HG03571 (cell line): ENCODE data around the gene GET4.
"Not testable (repeated sequence)": the region's sequence is repeated elsewhere in the genome, so short reads cannot be mapped to it uniquely, and the experiment has no call there.

Experiments
- ATAC-seq: cut with Tn5 transposase; IDR thresholded peaks from one replicate; pipeline ENCODE4 v1.9.1; 2021; ENCODE audit not compliant: unreplicated experiment

GET4 gene

DNA sequence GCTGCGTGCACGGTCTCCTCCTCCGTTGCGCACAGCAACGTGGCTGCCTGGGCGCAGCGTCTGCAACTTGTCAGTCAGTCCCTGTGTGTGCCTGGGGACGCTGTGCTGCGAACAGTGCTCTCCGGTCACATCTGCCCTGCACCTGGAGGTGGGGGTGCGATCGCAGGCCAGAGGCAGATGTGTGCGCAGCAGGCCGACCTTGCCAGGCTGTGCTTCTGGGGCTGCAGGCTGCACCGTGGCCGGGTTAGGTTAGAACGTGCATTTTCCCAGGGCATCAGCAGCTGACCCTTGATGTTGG is 8.2 kb upstream of the GET4 start:
- ATAC-seq = no peak

DNA sequence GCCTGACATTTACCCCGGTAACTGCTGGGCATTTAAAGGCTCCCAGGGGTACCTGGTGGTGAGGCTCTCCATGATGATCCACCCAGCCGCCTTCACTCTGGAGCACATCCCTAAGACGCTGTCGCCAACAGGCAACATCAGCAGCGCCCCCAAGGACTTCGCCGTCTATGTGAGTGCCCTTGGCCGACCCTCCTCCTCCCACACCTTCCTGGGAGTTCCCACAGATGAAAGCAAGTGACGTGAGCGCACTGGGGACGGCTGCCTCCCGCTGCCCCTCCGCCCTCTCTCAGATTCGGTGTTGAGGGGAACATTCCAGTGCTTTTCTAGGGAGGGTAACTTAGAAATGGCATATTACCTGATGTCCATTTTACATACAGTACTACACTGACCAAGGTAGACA is 7.0 kb upstream of the GET4 start:
- ATAC-seq = no peak

DNA sequence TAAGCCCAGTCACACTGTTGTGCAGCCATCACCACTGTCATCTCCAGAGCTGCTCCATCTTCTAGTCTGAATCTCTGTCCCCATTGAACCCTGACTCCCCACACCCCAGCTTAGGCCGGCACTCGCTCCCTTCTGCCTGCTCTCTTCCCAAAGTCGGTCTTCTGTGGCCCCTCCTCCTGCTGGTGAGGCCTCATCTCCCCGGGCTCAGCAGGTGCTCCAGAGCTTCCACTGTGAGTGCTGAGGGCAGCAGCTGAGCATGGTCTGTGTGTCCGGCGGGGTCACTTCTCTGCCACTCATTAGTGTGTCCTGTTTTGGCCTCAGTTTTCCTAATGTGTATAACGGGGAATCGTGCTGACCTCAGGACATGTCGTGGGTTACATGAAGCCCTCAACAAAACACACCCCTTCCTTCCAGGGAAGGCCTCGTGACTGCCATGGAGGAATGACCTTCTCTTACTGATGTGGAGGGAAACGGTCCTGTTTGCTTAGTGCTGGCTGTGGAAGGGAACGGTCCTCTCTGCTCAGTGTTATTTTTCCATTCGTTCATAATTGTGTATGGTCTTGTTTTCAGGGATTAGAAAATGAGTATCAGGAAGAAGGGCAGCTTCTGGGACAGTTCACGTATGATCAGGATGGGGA is 4.3 kb upstream of the GET4 start:
- ATAC-seq = no peak

DNA sequence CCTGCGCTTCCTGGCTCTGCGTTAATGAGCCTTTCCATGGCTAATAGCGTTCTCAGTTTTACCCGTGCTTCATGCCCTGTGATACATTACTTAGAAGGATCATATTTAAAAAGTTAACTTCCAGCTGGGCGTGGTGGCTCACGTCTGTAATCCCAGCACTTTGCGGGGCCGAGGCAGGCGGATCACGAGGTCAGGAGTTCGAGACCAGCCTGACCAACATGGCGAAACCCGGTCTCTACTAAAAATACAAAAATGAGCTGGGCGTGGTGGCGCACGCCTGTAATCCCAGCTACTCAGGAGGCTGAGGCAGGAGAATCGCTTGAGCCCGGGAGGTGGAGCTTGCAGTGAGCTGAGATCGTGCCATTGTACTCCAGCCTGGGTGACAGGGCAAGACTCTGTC is 3.7 kb upstream of the GET4 start:
- ATAC-seq = not testable (repeated sequence)

DNA sequence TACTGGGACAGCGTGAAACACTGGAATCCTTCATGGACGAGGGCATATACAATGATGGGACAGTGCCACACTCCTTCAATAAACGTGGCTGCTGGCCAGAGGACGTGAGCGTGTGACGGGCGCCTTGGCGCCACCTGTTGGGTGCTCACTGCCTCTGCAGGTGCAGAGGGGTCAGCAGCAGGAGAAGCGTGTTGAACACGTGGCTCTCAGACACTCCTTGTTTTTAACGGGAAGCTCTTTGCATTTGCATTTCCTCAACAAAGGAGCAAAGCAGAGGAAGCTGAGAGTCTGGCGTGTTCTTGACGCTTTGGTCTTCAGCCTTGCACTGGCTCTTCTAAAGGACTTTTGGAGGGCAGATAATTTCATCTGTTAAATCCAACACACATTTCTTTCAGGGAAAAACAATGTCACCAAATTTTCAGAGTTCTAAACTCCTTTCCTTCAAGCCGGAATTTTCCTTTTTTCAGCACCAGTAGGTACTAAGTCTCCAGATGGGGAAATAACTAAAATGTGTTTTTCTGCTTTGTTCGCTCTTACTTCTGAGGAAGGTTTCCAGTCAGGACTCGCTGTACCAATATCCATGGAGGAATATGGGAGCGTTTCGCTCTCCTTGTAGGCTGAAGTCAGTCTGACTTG is 2.9 kb upstream of the GET4 start:
- no peak for ATAC-seq

DNA sequence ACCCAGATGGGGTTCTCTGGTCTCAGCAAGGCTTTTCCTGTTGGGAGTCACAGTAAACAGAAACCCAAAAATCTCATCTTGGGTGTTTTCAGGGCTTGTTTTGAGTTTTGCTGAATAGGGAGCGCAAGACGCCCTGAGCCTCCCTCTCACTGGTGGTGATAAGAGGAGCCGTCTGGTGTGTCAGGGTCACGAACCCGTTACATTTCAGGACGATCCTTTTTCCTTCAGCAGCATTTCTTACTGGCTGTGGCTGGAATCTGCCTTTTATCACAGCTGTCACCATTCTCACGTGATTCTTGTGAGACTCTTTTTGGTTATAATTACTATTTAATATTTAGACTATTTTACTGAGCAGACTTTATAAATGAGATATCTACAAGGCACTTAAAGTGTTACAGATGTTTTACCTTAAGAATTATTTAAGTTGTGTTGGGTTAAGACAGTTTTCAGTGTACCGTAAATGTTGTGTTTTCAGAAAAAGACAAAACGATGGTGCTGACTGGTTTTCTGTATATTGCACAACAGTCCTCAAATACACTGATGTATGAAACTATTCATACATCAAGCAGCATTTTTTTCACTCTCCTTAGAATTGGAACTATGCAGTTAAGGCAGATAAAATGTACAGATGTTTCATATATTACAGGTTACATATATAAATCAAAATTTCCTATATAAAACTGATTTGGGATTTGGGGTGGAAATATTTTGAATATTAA is 2.2 kb upstream of the GET4 start:
- no peak for ATAC-seq

DNA sequence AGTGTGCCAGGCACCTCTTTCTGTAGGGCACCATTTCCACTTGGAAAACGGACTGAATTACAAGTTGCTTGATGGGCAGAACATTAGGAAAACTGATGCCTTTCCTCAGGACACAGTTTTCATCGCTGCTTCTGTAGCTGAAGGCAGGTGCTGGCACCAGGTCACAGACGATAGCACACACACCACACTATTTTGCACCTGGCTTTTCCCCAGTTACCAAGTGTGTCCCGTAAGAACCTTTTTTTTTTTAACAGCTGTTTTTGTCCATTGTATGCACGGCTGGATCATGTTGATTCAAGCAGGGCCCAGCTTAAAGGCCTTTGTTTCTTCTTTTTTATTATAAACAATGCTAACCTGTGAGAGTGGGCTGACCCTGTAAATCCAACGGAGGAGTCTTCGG is 1.3 kb upstream of the GET4 start:
- ATAC-seq = no peak

GRCh38 chr7:875476-876076 is 778 bp upstream of the GET4 start:
- no peak for ATAC-seq

- ATAC-seq = peak; percentile 23
Observed at GRCh38 chr7:876972-877311, 588 bp downstream of the GET4 start.

- no peak for ATAC-seq
Observed at GRCh38 chr7:877312-878232, 1.2 kb downstream of the GET4 start.

- ATAC-seq = no peak
Observed at GRCh38 chr7:879093-879492, 2.7 kb downstream of the GET4 start.

DNA sequence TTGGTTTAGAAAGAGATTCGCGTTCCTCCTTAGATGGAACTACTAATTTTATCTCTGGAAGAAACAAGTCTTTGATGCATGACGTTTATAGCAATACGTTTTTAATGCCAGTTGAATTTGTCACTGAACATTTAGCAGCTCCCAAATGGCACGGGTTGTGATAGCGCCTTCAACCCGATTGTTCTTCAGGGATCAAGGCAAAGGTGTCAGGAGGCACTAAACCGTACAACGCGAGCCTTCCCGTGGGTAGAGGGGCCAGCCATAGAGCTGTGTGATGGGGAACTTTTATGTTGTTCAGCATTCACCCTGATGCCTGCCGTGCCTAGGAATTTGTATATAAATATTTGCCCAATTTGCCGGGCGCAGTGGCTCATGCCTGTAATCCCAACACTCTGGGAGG is 3.4 kb downstream of the GET4 start:
- no peak for ATAC-seq

GRCh38 chr7:880450-880849 is 4.1 kb downstream of the GET4 start:
- ATAC-seq = no peak

GRCh38 chr7:881441-882234 is 5.3 kb downstream of the GET4 start:
- ATAC-seq = no peak

- no peak for ATAC-seq
Observed at GRCh38 chr7:882336-883035, 6.1 kb downstream of the GET4 start.

DNA sequence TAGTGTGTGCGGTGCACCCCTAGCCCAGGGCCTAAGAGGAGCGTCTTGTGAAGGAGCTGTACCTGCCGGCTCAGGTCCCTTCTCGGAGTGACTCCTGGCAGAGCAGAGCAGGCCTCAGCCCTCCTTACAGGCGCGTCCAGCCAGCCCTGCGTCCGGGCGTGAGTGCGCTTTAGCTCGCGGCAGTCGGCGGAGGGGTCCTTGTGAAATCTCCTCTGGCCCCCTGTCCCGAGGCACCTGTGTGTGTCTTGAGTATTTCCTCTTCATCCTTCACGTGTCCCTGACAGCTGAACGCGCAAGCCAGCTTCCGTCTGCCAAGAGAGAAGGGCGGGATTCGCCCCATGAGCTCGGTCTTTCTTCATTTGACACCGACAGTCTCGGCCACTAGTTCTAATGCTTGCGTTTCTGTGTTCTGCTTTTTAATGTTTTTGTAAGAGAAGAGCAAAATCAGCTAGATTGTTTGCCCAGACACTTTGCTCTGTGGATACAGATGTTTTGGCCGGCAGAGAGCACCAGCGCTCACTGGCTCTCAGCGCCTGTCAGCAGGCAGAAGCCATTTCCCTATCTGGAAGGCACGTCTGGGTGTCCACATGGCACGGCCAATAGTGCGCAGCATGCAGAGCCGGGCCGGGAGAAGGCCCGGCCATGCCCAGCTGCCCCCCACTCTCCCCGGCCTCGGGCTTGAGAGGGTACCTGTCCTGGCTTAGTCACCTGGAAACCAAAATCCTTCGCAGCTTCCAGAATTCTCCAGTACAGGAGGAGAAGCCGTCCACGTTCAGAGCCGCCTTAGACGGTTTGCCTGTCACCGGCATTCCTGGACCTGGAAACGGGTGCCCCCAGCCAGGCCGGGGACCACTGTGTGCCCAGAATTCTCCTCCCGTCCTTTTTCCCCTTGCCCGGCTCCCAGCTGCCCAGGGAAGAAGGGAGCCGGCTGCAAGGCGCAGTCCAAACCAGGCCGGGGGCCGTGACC is 7.0 kb downstream of the GET4 start:
- no peak for ATAC-seq

DNA sequence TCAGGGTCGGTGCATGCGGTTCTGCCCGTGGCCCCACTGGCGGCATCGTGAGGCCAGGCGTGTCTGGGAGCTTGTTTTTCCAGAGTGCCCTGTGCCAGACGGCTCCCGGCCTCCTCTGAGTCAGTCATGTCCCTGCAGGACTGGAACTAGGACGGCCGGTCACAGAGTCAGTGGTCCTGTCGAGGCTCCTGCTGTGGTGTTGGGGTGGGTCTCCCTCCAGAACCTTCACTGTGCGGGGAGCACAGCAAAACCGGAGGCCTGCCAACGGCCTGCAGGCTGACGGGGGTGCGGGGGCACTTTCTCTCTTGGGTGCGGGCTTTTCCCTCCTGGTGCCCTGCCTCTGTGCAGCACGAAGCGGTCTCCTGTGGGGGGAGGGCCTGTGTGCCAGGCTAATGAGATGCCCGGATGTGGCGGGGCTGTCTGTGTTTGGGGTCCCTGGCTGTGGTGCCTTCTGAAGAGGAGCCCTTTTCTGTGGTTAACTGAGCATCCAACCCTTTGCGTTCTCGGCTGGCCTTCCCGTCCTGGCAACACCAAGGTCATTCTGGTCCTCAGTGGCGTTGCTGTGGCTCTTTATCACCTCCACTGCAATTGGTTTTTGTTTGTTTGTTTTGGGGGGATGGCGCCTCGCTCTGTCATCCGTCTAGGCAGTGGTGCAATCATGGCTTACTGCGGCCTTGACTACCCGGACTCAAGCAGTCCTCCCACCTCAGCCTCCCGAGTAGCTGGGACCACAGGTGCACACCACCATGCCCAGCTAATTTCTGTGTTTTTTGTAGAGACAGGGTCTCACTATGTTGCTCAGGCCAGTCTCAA is 8.0 kb downstream of the GET4 start:
- ATAC-seq = no peak
